ENCODE data around the gene ACTN1. TPM values are rescaled to one million over a fixed set of nuclear protein-coding genes. Genes with fewer than 3 reads are reported as not detected.

The ACTN1 gene
- total and polyA plus RNA-seq, 2 of the 8 experiments (the other 6 are each of a cell fraction or from before 2014, with no cell fraction given): 236 to 262 TPM

DNA sequence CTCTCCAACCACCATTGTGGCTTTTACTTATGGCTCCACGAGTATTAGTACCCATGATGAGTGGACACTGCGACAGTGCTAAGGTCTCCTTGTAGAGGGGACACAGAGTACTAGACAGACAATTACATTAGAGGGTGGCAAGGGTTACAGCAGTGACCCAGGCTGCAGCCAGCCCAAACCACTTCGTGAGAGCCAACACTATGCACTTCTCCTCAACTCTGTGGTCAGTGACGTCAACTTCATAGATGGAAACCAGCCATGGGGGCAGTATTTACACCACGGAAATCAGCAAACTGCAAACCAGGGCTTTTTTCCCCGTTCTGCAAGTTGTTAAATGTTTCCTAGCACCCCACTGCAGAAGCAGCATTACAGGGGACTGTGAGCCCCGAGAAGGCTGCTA lies 124.7 kb downstream of the ACTN1 start:
- no peak overlapping the region for H2BK5ac ChIP-seq (ENCODE audit: low read depth, low read length)
- no peak overlapping the region; the same call in 1 of the 2 replicates for H4K8ac ChIP-seq (ENCODE audit: extremely low read depth, insufficient read depth, low read length)
- no peaks in the 10 kb centered on the region for H3K79me1 ChIP-seq (ENCODE audit: low read depth, low read length)
- H3K4me1 ChIP-seq (replicated peaks in 1 of 4; ENCODE audit: control insufficient read depth in 3 of 4, insufficient read depth in 4 of 4, low read length in 3 of 4): peaks cover 0 to 6% (median 0%) of the 10 kb centered on the region in 4 experiments; a peak in 1 of 7 replicates
- no peak overlapping the region for H3K14ac ChIP-seq (ENCODE audit: insufficient read length)
- H2BK120ac ChIP-seq (replicated peaks; ENCODE audit: low read depth, low read length): no peak overlapping the region
- POLR2A ChIA-PET (ENCODE audit: partially characterized antibody): interaction anchor here (0.7 kb wide), 1 partner anchor 663 kb away, joined by 3 read pairs; no protein-coding TSS in a partner anchor
- no peak overlapping the region for H2BK20ac ChIP-seq (ENCODE audit: low read length)
- H3K79me2 ChIP-seq (ENCODE audit: control insufficient read depth in 1 of 2, insufficient read depth in 2 of 2, low read length in 2 of 2): no peaks in the 10 kb centered on the region
- H3K23ac ChIP-seq (ENCODE audit: insufficient read length): no peak overlapping the region
- DNase-seq (ENCODE audit: low read depth in 1 of 2, low spot score in 2 of 2) (peak in 1 of 2 experiments; percentile 33), FAIRE-seq (no peak)
- no peak overlapping the region for H3K27ac ChIP-seq (ENCODE audit: low read depth, low read length)
- H3K36me3 ChIP-seq (ENCODE audit: control insufficient read depth in 2 of 4, insufficient read depth in 4 of 4, low read length in 3 of 4): no peaks in the 10 kb centered on the region
- H4K91ac ChIP-seq (replicated peaks; ENCODE audit: insufficient read length, low read length): no peak overlapping the region
- no peak overlapping the region for H3K4ac ChIP-seq (replicated peaks; ENCODE audit: insufficient read length, low read depth, low read length)
- peaks cover 2% of the 10 kb centered on the region; the same call in 1 of the 2 replicates for H3K23me2 ChIP-seq (ENCODE audit: low read depth, low read length)
- H3K4me3 ChIP-seq (ENCODE audit: extremely low read depth in 1 of 4, insufficient read depth in 2 of 4, low read depth in 3 of 4, low read length in 4 of 4): no peak overlapping the region
- no peak overlapping the region for H2BK12ac ChIP-seq (ENCODE audit: low read depth, low read length)
- TF ChIP-seq JUND (IDR thresholded peaks at IDR 0.05; ENCODE audit: low read length) (no peak), EGR1 (IDR thresholded peaks at IDR 0.05; ENCODE audit: borderline replicate concordance, low read depth, low read length) (no peak), SIX5 (IDR thresholded peaks at IDR 0.05; ENCODE audit: low read depth, low read length) (no peak), CHD2 (IDR thresholded peaks at IDR 0.05; ENCODE audit: low read length) (no peak), SAP30 (IDR thresholded peaks at IDR 0.05; ENCODE audit: insufficient read depth, insufficient replicate concordance, low read length) (no peak), TAF1 (IDR thresholded peaks at IDR 0.05; ENCODE audit: low read depth, low read length) (no peak)
- no peak overlapping the region for H4K5ac ChIP-seq (ENCODE audit: insufficient read length, low read depth, low read length)
- H3K56ac ChIP-seq (replicated peaks; ENCODE audit: insufficient read length, low read depth, low read length): no peak overlapping the region
- no peak overlapping the region for H2AK5ac ChIP-seq (ENCODE audit: low read depth, low read length)
- CTCF ChIA-PET (ENCODE audit: partially characterized antibody): interaction anchor here (1.2 to 2.3 kb wide), 4 partner anchors 8 to 608 kb away, joined by 4 to 9 read pairs (median 6); no protein-coding TSS in a partner anchor
- no peak overlapping the region for H2AFZ ChIP-seq (ENCODE audit: low read length)
- no peaks in the 10 kb centered on the region for H3K9me3 ChIP-seq (ENCODE audit: insufficient read depth in 2 of 2, low read depth in 1 of 2, low read length in 1 of 2)
- no peaks in the 10 kb centered on the region for H3K27me3 ChIP-seq (replicated peaks in 1 of 4; ENCODE audit: control insufficient read depth in 3 of 4, extremely low read depth in 1 of 4, insufficient read depth in 3 of 4, low read length in 3 of 4)
- WGBS, 2 experiments (ENCODE audit: extremely low coverage in 1 of 2, insufficient coverage in 1 of 2, insufficient read length in 1 of 2, insufficient replicate concordance in 2 of 2, low coverage in 1 of 2, low lambda C conversion rate in 2 of 2, missing lambda C conversion rate in 1 of 2): 91% methylated on average over 7 of the region's 7 CpGs; no CpG with 5 or more reads in 1 of the 2 experiments
- no peak overlapping the region for H3K9ac ChIP-seq (replicated peaks in 1 of 4; ENCODE audit: extremely low read depth in 1 of 4, low read depth in 3 of 4, low read length in 3 of 4)
- no peaks in the 10 kb centered on the region for H4K20me1 ChIP-seq (replicated peaks in 1 of 2; ENCODE audit: control insufficient read depth in 1 of 2, insufficient read depth in 2 of 2, low read length in 2 of 2)
- H2BK15ac ChIP-seq (ENCODE audit: low read length): no peak overlapping the region
- H3K4me2 ChIP-seq (ENCODE audit: insufficient read depth in 1 of 2, low read depth in 2 of 2, low read length in 2 of 2): no peak overlapping the region; a peak in 1 of 4 replicates
- H3K18ac ChIP-seq (ENCODE audit: extremely low read depth, low read length): no peak overlapping the region

Data from H1 (cell line).